Heart left ventricle (tissue), 16 donors: ENCODE results near the gene USP34. TPM values are rescaled to one million over a fixed set of nuclear protein-coding genes. Genes with fewer than 3 reads are reported as not detected.

Experiments used
- ATAC-seq, 4 donors: fragments of 200-7000 bp; cut with Tn5 transposase; one replicate each; pipeline ENCODE4 v1.9.1; 2020 to 2022; ENCODE audit warnings: moderate library complexity in 4 of 4, mild to moderate bottlenecking in 3 of 4, moderate number of reproducible peaks in 1 of 4
- DNase-seq, 5 donors: peaks; one replicate each; pipeline ENCODE4 v3.0.0-alpha.2; 2020
- H3K27ac ChIP-seq, 12 donors: fragments of 200-600 bp; sonication (generic) in 4 of 12; one replicate each; pipeline versions ENCODE4 v1.5.0 to v1.8.0; 2016 to 2022; ENCODE audit warnings: mild to moderate bottlenecking in 2 of 12
- H3K27me3 ChIP-seq, 9 donors: fragments of 200-600 bp; sonication (generic) in 2 of 9; one replicate each; pipeline versions ENCODE4 v1.5.1 to v1.8.0; 2016 to 2022; ENCODE audit warnings: mild to moderate bottlenecking in 3 of 9
- H3K36me3 ChIP-seq, 9 donors: fragments of 200-600 bp; sonication (generic) in 2 of 9; one replicate each; pipeline versions ENCODE4 v1.5.0 to v1.8.0; 2018 to 2022; ENCODE audit warnings: mild to moderate bottlenecking in 2 of 9
- H3K4me1 ChIP-seq, 12 donors: fragments of 200-600 bp; sonication (generic) in 4 of 12; one replicate each; pipeline versions ENCODE4 v1.5.0 to v1.8.0; 2016 to 2022; ENCODE audit warnings: mild to moderate bottlenecking in 3 of 12
- H3K4me3 ChIP-seq, 12 donors: fragments of 200-600 bp; sonication (generic) in 4 of 12; one replicate each; pipeline versions ENCODE4 v1.5.0 to v1.8.0; 2017 to 2022; ENCODE audit warnings: mild to moderate bottlenecking in 9 of 12, moderate library complexity in 4 of 12
- H3K9me3 ChIP-seq, 12 donors: fragments of 200-600 bp; sonication (generic) in 4 of 12; one replicate each; pipeline versions ENCODE4 v1.5.0 to v1.8.0; 2016 to 2022; ENCODE audit warnings: mild to moderate bottlenecking in 1 of 12
- CTCF ChIP-seq, 12 donors: fragments of 200-600 bp; sonication (generic) in 4 of 12; IDR thresholded peaks; one replicate each; pipeline versions ENCODE4 v1.5.0 to v1.8.0; 2018 to 2022; ENCODE audit warnings: antibody characterized with exemption in 12 of 12, mild to moderate bottlenecking in 5 of 12
- POLR2A ChIP-seq, 2 donors: fragments of 450-650 bp; IDR thresholded peaks; one replicate each; pipeline ENCODE4 v1.6.1; 2017; ENCODE audit warnings: antibody characterized with exemption in 2 of 2, mild to moderate bottlenecking in 2 of 2, moderate library complexity in 2 of 2
- WGBS, 4 donors: extraction: QIAGEN DNeasy Blood & Tissue Kit in 2 of 4; methylation state at CpG; one replicate each; pipeline versions ENCODE4 v1.1.5 to v1.1.7; 2013 to 2018; 5-methylcytosine and 5-hydroxymethylcytosine counted together
- intact Hi-C, 10 donors: fragments of 100-400 bp; cut with DNase I; formaldehyde crosslinking; loops; one replicate each; pipeline versions ENCODE4 v1.11.1 to v1.14.2; 2022
- polyA plus RNA-seq, 2 donors: library from polyadenylated mRNA; stranded (reverse); fragments of 200-250 nt; gene quantifications; one replicate each; pipeline ENCODE4 v1.2.3, GENCODE V29; 2013
- total RNA-seq, 9 donors: library from RNA; depleted of rRNA in 2 of 9; stranded (reverse); fragments of >200 nt in 2 of 9; fragmentation: NEBNext Ultra II Directional in 3 of 9; extraction: Animal tissue kit (Norgen Biotek cat#: 25700) in 3 of 9; gene quantifications; one replicate each; pipeline versions ENCODE4 v1.1.0 to v1.2.4, GENCODE V29; 2016 to 2023
- donor health status: ischemic (EF 13 %, LVEDD 7.1; RV severe dilation, severe dysfunction).
- donor health status: healthy with polysubstance abuse.
- donor health status: DM: no; HTN: yes; CAD: no.
- donor health status: DM: no; HTN: no; CAD: no.
- donor health status: ischemic (EF 25% LVEDD 6.9; RV normal size, moderate dysfunction).
- donor health status: ischemic (EF 25% LVEDD 5.7; RV mildly dilated, moderate dysfunction).
- donor health status: healthy.
- donor health status: DM: yes; HTN: yes; CAD: no.
- donor health status: ischemic (EF 35%, LVEDD 5.7; RV mildly dilated, moderate dysfunction).
- donor health status: nonischemic (EF 11% LVEDD 7.7; RV severe dilation, severe dysfunction).
- donor health status: DM: yes; HTN: yes; CAD: no.
- donor health status: PGD.
- donor health status: ischemic (EF 29% LVEDD 5.4; RV normal size, mild dysfunction).
- donor health status: nonischemic (EF 23%, LVEDD 6.1; RV moderate dilation, normal function).

Gene USP34
- total and polyA plus RNA-seq, 11 donors, result 33.3 to 82.8 (median 60.6) TPM

DNA sequence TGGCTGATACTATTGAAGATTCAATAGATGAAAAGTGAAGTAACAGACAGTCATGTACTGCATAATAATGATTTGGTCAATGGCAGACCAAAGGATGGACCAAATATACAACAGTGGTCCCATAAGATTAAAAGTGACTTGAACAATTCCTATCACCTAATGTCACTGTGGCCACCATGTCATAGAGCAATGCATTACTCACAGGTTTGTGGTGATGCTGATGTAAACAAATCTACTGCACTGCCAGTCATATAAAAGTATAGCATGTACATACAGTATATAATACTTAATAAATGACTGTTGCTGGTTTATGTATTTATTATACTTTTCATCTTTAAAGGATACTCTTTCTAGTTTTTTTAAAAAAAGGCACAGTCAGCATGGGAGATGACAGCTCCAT is 99.9 kb downstream of the USP34 start:
- ATAC-seq (no peak), DNase-seq (no peak)
- TF ChIP-seq CTCF (IDR thresholded peaks at IDR 0.05), result no peak
- TF ChIP-seq POLR2A (IDR thresholded peaks at IDR 0.05), result no peak
- Histone ChIP-seq H3K9me3 (no peaks in the 10 kb centered on the region), H3K27me3 (no peaks in the 10 kb centered on the region), H3K27ac (no peak overlapping the region), H3K36me3 (peaks cover 0 to 93% (median 75%) of the 10 kb centered on the region in 9 donors), H3K4me3 (no peak overlapping the region), H3K4me1 (no peaks in the 10 kb centered on the region)
- intact Hi-C loops, result loop anchor here in 1 of 10 donors (10.0 kb wide), 1 partner anchor 46 kb away; no protein-coding TSS in a partner anchor

- TF ChIP-seq POLR2A (IDR thresholded peaks at IDR 0.05) (no peak), CTCF (IDR thresholded peaks at IDR 0.05) (no peak)
- WGBS, 4 donors, result 93 to 96% (median 94%) methylated on average over 14 of the region's 14 CpGs
- H3K4me1 ChIP-seq, result peaks cover 0 to 3% (median 0%) of the 10 kb centered on the region in 12 donors
- ATAC-seq (no peak), DNase-seq (no peak)
- H3K36me3 ChIP-seq, result peaks cover 0 to 86% (median 62%) of the 10 kb centered on the region in 9 donors
- no peak overlapping the region for H3K27ac ChIP-seq
- H3K4me3 ChIP-seq, result no peak overlapping the region
- intact Hi-C loops, result no loop called here
- no peaks in the 10 kb centered on the region for H3K9me3 ChIP-seq
- H3K27me3 ChIP-seq, result no peaks in the 10 kb centered on the region
Measured at GRCh38 chr2:61368687-61369665, 101.9 kb downstream of the USP34 start.

- intact Hi-C loops, result no loop called here
- TF ChIP-seq POLR2A (IDR thresholded peaks at IDR 0.05), result no peak
- H3K27me3 ChIP-seq, result no peaks in the 10 kb centered on the region
- ATAC-seq, result no peak
- no peak overlapping the region for H3K4me3 ChIP-seq
- no peak for DNase-seq
- H3K9me3 ChIP-seq, result no peaks in the 10 kb centered on the region
- WGBS, 4 donors, result 85 to 97% (median 88%) methylated on average over 12 of the region's 12 CpGs
- no peak overlapping the region for H3K27ac ChIP-seq
- peaks cover 0 to 3% (median 0%) of the 10 kb centered on the region in 12 donors for H3K4me1 ChIP-seq
- H3K36me3 ChIP-seq, result peaks cover 0 to 81% (median 62%) of the 10 kb centered on the region in 9 donors
Measured at GRCh38 chr2:61367177-61367576, 103.7 kb downstream of the USP34 start.

DNA sequence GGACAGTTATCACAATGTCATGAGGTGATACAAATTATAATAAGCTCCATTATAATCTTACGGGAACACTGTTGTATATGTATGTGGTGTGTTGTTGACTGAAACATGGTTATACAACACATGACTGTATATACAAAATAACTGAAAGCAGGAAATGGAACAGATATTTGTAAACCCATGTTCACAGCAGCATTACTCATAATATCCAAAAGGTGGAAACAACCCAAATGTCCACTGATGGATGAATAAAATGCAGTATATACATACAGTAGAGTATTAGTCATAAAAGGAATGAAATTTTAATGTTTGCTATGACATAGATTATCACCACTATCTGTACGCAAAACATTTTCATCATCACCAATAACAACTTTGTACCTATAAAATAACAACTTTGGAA is 107.3 kb downstream of the USP34 start:
- no peak overlapping the region for H3K4me3 ChIP-seq
- H3K4me1 ChIP-seq, result peaks cover 0 to 14% (median 5%) of the 10 kb centered on the region in 12 donors
- no peaks in the 10 kb centered on the region for H3K27me3 ChIP-seq
- no peak overlapping the region for H3K27ac ChIP-seq
- 93 to 98% (median 96%) methylated on average over 2 of the region's 2 CpGs for WGBS, 4 donors
- DNase-seq (no peak), ATAC-seq (no peak)
- H3K36me3 ChIP-seq, result peaks cover 0 to 49% (median 31%) of the 10 kb centered on the region in 9 donors
- TF ChIP-seq CTCF (IDR thresholded peaks at IDR 0.05), result no peak
- TF ChIP-seq POLR2A (IDR thresholded peaks at IDR 0.05), result no peak
- H3K9me3 ChIP-seq, result no peaks in the 10 kb centered on the region
- intact Hi-C loops, result no loop called here
